Activated naive CD4-positive, alpha-beta T cell (primary cell): ENCODE results near the gene ATG9A.
"Not testable (repeated sequence)": the region's sequence is repeated elsewhere in the genome, so short reads cannot be mapped to it uniquely, and the experiment has no call there.

Experiments
- DNase-seq, 4 experiments: peaks; one replicate each; lab custom pipeline; 2025; lab: John Stamatoyannopoulos, UW

Gene ATG9A

GRCh38 chr2:219205165-219205538 lies 24.3 kb downstream of the ATG9A start:
- DNase-seq = no peak

GRCh38 chr2:219204425-219205164 lies 24.8 kb downstream of the ATG9A start:
- no peak for DNase-seq

- not testable (repeated sequence) for DNase-seq
These were observed 28.1 kb downstream of the ATG9A start for GRCh38 chr2:219201331-219201730.

DNA sequence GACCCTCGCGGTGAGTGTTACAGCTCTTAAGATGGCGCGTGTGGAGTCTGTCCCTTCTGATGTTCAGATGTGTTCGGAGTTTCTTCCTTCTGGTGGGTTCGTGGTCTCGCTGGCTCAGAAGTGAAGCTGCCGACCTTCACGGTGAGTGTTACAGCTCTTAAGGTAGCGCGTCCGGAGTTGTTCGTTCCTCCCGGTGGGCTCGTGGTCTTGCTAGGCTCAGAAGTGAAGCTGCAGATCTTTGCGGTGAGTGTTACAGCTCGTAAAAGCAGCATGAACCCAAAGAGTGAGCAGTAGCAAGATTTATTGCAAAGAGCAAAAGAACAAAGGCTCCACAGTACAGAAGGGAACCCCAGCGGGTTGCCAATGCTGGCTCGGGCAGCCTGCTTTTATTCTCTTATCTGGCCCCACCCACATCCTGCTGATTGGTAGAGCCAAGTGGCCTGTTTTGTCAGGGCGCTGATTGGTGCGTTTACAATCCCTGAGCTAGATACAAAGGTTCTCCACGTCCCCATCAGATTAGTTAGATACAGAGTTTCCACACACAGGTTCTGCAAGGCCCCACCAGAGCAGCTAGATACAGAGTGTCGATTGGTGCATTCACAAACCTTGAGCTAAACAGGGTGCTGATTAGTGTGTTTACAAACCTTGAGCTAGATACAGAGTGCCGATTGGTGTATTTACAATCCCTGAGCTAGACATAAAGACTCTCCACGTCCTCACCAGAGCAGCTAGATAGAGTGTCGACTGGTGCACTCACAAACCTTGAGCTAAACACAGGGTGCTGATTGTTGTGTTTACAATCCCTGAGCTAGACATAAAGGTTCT lies 28.7 kb downstream of the ATG9A start:
- DNase-seq = not testable (repeated sequence)

DNA sequence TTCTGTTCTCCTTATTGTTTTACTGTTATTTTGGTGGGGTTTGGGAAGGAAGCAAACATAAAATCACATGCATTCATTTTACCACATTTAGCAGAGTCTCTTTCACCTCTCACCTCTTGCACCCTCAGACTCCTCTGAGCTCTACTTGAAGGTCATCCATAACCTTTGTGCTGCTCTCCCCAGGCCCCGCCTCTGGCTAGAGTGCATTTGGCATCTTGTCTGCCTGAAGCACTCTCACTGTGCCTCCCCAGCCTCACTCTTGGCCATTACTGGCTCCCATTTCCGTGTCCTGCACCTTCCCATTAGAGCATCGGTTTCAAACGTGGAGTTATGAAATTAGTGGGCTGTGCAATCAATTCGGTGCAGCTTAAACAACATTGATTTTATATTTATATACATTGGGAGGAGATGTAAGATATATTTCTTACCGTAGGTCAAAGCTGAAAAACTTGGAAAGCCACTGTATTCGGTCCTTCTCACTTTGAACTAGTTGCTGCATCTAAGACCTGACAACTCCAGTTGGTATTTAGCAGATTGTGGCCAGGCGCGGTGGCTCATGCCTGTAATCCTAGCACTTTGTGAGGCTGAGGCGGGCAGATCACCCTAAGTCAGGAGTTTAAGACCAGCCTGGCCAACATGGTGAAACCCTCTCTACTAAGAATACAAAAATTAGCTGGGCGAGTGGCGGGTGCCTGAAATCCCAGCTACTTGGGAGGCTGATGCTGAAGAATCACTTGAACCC lies 29.8 kb downstream of the ATG9A start:
- no peak for DNase-seq

DNA sequence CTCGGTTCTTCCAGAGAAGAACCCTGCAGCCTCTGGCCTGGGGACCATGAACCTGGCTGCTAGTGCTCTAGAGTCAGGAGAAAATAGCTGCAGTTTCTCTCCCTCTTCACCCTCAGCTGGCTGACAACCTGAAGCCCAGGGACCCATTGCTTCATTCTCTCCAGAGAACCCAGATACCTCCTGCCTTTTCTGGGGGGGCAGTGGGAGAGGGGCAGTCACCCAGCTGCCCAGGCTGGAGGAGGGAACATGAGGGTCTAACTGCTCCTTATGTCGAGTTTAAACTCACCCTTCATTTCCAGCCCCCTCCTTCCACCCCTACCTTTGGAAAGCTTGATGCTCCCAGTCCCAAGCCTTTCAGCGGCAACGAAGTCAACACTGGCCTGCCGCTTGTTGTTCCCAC lies 30.5 kb downstream of the ATG9A start:
- DNase-seq = no peak

DNA sequence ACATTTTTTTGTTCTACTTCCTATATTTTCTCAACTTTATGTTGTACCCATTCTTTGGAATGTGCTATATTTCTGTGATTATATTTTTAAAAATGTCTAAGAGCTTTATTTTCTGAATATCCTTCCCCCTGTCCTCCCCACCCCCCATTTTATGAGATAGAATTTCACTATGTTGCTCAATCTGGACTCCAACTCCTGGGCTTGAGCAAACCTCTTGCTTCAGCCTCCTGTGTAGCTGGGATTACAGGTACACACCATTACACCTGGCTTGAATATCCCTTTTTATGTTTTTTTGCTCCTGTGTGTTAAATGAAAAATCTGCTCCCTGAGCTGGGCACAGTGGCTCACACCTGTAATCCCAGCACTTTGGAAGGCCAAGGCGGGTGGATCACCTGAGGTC lies 32.0 kb downstream of the ATG9A start:
- DNase-seq = no peak

GRCh38 chr2:219186754-219187456 lies 42.5 kb downstream of the ATG9A start:
- no peak for DNase-seq

- no peak for DNase-seq
These were observed 45.3 kb downstream of the ATG9A start for GRCh38 chr2:219184121-219184520.

- no peak for DNase-seq
These were observed 46.2 kb downstream of the ATG9A start for GRCh38 chr2:219183151-219183772.

DNA sequence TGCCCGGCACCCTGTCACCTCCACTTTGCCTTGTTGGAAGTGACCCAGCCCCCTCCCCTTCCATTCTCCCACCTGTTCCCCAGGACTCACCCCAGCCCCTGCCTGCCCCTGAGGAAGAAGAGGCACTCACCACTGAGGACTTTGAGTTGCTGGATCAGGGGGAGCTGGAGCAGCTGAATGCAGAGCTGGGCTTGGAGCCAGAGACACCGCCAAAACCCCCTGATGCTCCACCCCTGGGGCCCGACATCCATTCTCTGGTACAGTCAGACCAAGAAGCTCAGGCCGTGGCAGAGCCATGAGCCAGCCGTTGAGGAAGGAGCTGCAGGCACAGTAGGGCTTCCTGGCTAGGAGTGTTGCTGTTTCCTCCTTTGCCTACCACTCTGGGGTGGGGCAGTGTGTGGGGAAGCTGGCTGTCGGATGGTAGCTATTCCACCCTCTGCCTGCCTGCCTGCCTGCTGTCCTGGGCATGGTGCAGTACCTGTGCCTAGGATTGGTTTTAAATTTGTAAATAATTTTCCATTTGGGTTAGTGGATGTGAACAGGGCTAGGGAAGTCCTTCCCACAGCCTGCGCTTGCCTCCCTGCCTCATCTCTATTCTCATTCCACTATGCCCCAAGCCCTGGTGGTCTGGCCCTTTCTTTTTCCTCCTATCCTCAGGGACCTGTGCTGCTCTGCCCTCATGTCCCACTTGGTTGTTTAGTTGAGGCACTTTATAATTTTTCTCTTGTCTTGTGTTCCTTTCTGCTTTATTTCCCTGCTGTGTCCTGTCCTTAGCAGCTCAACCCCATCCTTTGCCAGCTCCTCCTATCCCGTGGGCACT lies 46.9 kb downstream of the ATG9A start:
- DNase-seq = no peak

DNA sequence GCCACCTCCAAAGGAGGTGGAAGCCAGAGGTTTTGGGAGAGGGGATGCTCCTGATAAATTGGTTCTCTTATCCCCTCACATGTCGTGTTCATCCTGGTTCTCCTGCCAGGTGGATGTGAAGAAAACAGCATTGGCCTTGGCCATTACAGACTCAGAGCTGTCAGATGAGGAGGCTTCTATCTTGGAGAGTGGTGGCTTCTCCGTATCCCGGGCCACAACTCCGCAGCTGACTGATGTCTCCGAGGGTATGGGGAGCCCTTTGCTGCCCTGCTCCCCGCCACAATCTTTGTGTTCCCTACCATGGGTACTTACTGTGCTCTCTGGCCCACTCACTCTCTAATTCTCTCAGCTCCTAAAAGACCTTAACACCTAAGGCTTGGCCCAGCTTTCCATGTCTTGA lies 47.9 kb downstream of the ATG9A start:
- DNase-seq = no peak

DNA sequence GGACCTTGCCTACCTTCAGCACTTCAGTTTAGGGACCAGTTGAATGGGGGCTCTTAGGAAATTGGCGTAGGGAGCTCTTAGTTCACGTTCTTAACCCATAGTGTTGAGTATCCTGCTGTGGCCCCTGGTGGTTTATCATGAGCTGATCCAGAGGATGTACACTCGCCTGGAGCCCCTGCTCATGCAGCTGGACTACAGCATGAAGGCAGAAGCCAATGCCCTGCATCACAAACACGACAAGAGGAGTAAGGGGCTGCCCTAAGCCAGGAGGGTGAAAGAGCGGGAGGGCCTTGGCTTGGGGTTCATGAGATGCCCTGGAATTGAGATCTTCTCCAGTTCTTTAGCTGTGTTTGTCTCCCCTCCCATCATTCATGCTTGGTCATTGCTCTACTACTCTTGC lies 48.5 kb downstream of the ATG9A start:
- DNase-seq = no peak

DNA sequence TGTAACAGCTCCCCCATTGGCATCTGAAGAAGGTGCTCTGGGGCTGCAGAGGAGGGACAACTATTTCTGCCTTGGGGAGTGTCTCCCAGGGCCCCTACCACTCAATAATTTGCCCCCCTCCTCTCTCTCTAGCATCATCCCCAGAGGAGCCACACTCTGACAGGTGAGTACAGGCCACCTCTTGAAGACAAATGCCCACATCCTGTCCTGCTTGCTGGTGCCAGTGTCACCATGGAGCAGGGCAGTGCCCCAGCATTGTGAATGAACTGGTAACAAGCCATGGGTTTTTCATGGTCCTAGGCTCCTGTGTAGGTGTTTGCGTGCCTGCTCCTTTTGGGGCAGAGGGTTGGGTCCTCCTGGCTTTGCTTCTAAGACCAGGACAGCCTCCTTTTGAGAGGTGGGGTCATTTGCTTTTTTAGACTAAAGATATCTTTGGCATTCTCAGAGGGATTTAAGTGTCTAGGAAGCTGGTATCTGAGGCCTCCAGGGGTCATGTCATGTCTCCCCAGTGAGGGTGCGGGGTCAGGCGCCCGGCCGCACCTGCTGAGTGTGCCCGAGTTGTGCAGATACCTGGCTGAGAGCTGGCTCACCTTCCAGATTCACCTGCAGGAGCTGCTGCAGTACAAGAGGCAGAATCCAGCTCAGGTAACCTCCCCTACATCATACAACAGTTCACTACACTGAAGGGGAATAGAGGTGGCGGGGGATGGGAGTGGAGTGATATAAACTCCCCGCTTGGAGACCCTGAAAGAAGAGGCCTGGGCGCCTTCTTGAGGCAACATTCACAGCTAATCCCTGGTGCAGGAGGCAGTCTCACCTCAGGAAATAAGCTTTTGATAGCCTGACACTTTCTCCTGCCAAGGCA lies 49.6 kb downstream of the ATG9A start:
- no peak for DNase-seq

DNA sequence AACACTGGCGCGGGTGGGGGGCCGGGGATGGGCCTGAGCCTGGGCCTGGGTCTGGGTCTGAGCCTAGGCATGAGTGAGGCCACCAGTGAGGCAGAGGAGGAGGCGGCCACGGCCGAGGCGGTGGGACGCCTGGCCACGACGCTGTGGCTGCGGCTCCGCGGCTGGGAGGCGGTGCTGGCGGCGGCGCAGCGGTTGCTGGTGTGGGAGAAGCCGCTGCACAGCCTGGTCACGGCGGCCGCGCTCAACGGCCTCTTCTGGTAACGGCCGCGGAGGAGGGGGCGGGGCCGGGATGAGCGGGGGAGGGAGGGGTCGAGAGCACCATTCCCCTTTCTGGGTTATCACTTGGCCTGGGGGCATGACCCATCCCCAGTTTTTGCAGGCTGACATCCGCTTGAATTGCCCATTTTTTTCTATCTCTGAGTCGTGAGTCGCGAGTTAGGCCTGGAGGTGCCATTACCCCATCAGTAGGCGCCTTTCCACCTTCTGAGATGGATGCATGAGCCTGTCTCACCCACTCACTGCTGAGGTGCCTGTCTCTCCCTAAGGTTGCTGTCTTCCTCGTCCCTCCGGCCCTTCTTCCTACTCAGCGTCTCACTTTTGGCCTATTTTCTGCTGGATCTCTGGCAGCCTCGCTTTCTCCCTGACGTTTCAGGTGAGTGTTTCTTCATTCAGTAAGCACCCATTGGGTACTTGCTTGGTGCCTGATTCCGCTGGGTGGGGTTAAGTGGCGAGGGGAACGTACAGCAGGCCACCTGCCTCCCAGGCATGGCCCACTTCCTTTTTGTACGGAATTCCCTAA lies 50.9 kb downstream of the ATG9A start:
- peak in 1 of 4 experiments; percentile 47 for DNase-seq

DNA sequence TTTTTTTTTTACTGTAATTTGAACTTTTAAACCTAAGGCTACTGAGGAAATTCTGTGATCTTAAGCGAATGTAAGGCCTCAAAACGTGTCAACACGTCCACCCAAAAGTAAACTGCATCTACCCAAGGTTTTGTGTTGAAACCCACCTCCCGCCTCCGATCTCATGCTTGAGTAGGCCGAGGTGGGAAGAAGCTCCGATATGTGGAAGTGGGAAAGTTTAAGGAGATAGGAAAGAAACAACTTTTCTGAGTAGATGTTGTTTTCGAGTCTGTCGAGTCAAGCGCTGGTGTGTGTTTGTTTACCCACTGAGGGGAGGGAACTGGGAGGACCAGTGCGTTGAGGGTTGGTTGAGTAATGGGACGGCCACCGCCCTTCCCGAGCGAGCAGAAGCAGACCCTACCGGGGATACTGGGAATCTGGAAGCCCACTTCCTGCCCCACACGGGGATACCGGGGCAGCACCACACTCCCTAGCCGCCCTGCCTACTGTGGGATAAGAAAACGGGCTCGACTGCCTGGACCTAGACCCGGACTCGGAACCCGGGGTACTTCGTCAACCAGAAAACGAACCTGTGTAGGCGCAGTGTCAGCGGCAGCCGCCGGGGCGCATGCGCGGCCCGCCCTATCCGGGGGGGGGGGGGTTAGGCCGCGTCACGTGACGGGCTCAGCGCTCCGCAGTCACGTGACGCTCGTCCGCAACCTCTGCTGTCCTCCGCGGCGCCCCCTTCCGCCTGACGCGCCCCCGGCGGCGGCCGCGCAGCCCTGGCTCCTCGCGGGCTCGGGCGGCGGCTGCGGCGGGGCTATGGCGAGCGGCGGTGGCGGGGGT lies 51.7 kb downstream of the ATG9A start, which contains the start of gene RETREG2:
Gene RETREG2 (plus strand): TSS at position 724 of the 825 bp plus-strand sequence. CDS start 78 bp downstream, at position 802.
- DNase-seq = peak; percentile 50 to 77 (median 69)

- DNase-seq = peak; percentile 53 to 87 (median 72)
These were observed 52.5 kb downstream of the ATG9A start, which contains the start of gene CNPPD1 for GRCh38 chr2:219176818-219177551. Gene CNPPD1, minus strand, starts transcription at chr2:219176925. Its CDS starts 97 bp downstream, at chr2:219176828.
